HEK293 (cell line): Measurements from ENCODE around the gene UBE3C.

ENCODE experiments used
- CTCF ChIA-PET: fragments of 350-600 bp; formaldehyde crosslinking; extraction: SDS; loops from one replicate; lab custom pipeline; 2021; ENCODE audit warnings: antibody characterized with exemption; lab: Yijun Ruan, JAX
- POLR2A ChIA-PET: fragments of 300-600 bp; formaldehyde crosslinking; extraction: SDS; loops from one replicate; lab custom pipeline; 2020; ENCODE audit warnings: antibody characterized with exemption, inconsistent platforms; lab: Yijun Ruan, JAX
- H3K27ac ChIP-seq: fragments of 200-500 bp; sonication (Bioruptor generic); 2 replicates; pipeline ENCODE4 v1.5.1; 2014; ENCODE audit warnings: low read depth, low read length, control low read depth, inconsistent platforms; ENCODE audit errors: extremely low read depth
- H3K36me3 ChIP-seq, 2 experiments: fragments of 200-500 bp in 1 of 2; sonication (Bioruptor generic) in 1 of 2; 1 replicate in 1 of 2; 2 replicates in 1 of 2; pipeline ENCODE4 v1.5.1; 2014 to 2017; ENCODE audit warnings: inconsistent platforms in 2 of 2, low read length in 2 of 2; ENCODE audit not compliant: control insufficient read depth in 2 of 2, insufficient read depth in 1 of 2
- H3K4me1 ChIP-seq: fragments of 200-500 bp; sonication (Bioruptor generic); 2 replicates; pipeline ENCODE4 v1.5.1; 2014; ENCODE audit warnings: mild to moderate bottlenecking, low read length, inconsistent platforms; ENCODE audit not compliant: control insufficient read depth, insufficient read depth
- H3K4me3 ChIP-seq: 2 replicates; pipeline ENCODE4 v1.5.1; 2011; ENCODE audit warnings: low read depth, mild to moderate bottlenecking, control low read depth, low read length, moderate library complexity
- H3K9me3 ChIP-seq: fragments of 200-500 bp; sonication (Bioruptor generic); 2 replicates; pipeline ENCODE4 v1.5.1; 2014; ENCODE audit warnings: low read depth, low read length, inconsistent platforms; ENCODE audit not compliant: control insufficient read depth, insufficient read depth
- KLF1 ChIP-seq: fragments of 450-650 bp; formaldehyde crosslinking; IDR thresholded peaks from 2 replicates; pipeline ENCODE4 v1.5.1; 2016; ENCODE audit warnings: missing biosample characterization, missing genetic modification characterization
- KLF7 ChIP-seq: fragments of 450-650 bp; formaldehyde crosslinking; IDR thresholded peaks from 2 replicates; pipeline ENCODE4 v1.5.1; 2016; ENCODE audit warnings: missing biosample characterization, missing genetic modification characterization, borderline replicate concordance
- OSR2 ChIP-seq: fragments of 450-650 bp; formaldehyde crosslinking; IDR thresholded peaks from 2 replicates; pipeline ENCODE4 v1.5.1; 2016; ENCODE audit warnings: missing biosample characterization, missing genetic modification characterization
- ZBTB1 ChIP-seq: fragments of 450-650 bp; formaldehyde crosslinking; IDR thresholded peaks from 2 replicates; pipeline ENCODE4 v1.5.1; 2016; ENCODE audit warnings: missing biosample characterization, missing genetic modification characterization
- ZBTB48 ChIP-seq: fragments of 450-650 bp; formaldehyde crosslinking; IDR thresholded peaks from 2 replicates; pipeline ENCODE4 v1.5.1; 2016; ENCODE audit warnings: missing biosample characterization, missing genetic modification characterization
- ZNF157 ChIP-seq: fragments of 450-650 bp; formaldehyde crosslinking; IDR thresholded peaks from 2 replicates; pipeline ENCODE4 v1.5.1; 2016; ENCODE audit warnings: missing biosample characterization, missing genetic modification characterization
- ZNF184 ChIP-seq: fragments of 450-650 bp; IDR thresholded peaks from 2 replicates; pipeline ENCODE4 v1.5.1; 2018; ENCODE audit warnings: missing biosample characterization, mild to moderate bottlenecking, missing genetic modification characterization
- ZNF311 ChIP-seq: fragments of 450-650 bp; formaldehyde crosslinking; IDR thresholded peaks from 2 replicates; pipeline ENCODE4 v1.5.1; 2017; ENCODE audit warnings: missing biosample characterization, missing genetic modification characterization, borderline replicate concordance
- ZNF473 ChIP-seq: fragments of 450-650 bp; formaldehyde crosslinking; IDR thresholded peaks from 2 replicates; pipeline ENCODE4 v1.5.1; 2017; ENCODE audit warnings: missing biosample characterization, missing genetic modification characterization
- ZNF514 ChIP-seq: fragments of 450-650 bp; formaldehyde crosslinking; IDR thresholded peaks from 2 replicates; pipeline ENCODE4 v1.5.1; 2016; ENCODE audit warnings: missing biosample characterization, missing genetic modification characterization
- ZNF549 ChIP-seq: fragments of 450-650 bp; IDR thresholded peaks from 2 replicates; pipeline ENCODE4 v1.5.1; 2018; ENCODE audit warnings: missing biosample characterization, missing genetic modification characterization, mild to moderate bottlenecking, inconsistent platforms, moderate library complexity
- ZNF558 ChIP-seq: fragments of 450-650 bp; formaldehyde crosslinking; IDR thresholded peaks from 2 replicates; pipeline ENCODE4 v1.5.1; 2016; ENCODE audit warnings: missing biosample characterization, missing genetic modification characterization
- ZNF596 ChIP-seq: fragments of 450-650 bp; IDR thresholded peaks from 2 replicates; pipeline ENCODE4 v1.5.0; 2018; ENCODE audit warnings: missing biosample characterization, mild to moderate bottlenecking, missing genetic modification characterization, moderate library complexity
- ZNF670 ChIP-seq: fragments of 450-650 bp; formaldehyde crosslinking; IDR thresholded peaks from 2 replicates; pipeline ENCODE4 v1.5.1; 2016; ENCODE audit warnings: missing biosample characterization, missing genetic modification characterization, low read depth
- ZNF677 ChIP-seq: fragments of 450-650 bp; IDR thresholded peaks from 2 replicates; pipeline ENCODE4 v1.5.0; 2018; ENCODE audit warnings: missing biosample characterization, mild to moderate bottlenecking, missing genetic modification characterization, moderate library complexity
- ZNF791 ChIP-seq: fragments of 450-650 bp; formaldehyde crosslinking; IDR thresholded peaks from 2 replicates; pipeline ENCODE4 v1.5.1; 2016; ENCODE audit warnings: missing biosample characterization, missing genetic modification characterization
- TF ChIP-seq, protein P1 (sequence below): fragments of 450-650 bp; formaldehyde crosslinking; IDR thresholded peaks from 2 replicates; pipeline ENCODE4 v1.5.1; 2017; ENCODE audit warnings: missing biosample characterization, mild to moderate bottlenecking, missing genetic modification characterization, moderate library complexity
- TF ChIP-seq, protein P2 (sequence below): fragments of 450-650 bp; formaldehyde crosslinking; IDR thresholded peaks from 2 replicates; pipeline ENCODE4 v1.5.1; 2016; ENCODE audit warnings: missing biosample characterization, missing genetic modification characterization
- TF ChIP-seq, protein P3 (sequence below): fragments of 450-650 bp; formaldehyde crosslinking; IDR thresholded peaks from 2 replicates; pipeline ENCODE4 v1.5.1; 2016; ENCODE audit warnings: missing biosample characterization, missing genetic modification characterization
- TF ChIP-seq, protein P4 (sequence below): fragments of 450-650 bp; formaldehyde crosslinking; IDR thresholded peaks from 2 replicates; pipeline ENCODE4 v1.5.1; 2016; ENCODE audit warnings: missing biosample characterization, missing genetic modification characterization, borderline replicate concordance
- TF ChIP-seq, protein P5 (sequence below): fragments of 450-650 bp; formaldehyde crosslinking; IDR thresholded peaks from 2 replicates; pipeline ENCODE4 v1.5.1; 2016; ENCODE audit warnings: missing biosample characterization, missing genetic modification characterization
- TF ChIP-seq, protein P6 (sequence below): fragments of 450-650 bp; formaldehyde crosslinking; IDR thresholded peaks from 2 replicates; pipeline ENCODE4 v1.5.1; 2016; ENCODE audit warnings: missing biosample characterization, missing genetic modification characterization

Gene UBE3C

DNA sequence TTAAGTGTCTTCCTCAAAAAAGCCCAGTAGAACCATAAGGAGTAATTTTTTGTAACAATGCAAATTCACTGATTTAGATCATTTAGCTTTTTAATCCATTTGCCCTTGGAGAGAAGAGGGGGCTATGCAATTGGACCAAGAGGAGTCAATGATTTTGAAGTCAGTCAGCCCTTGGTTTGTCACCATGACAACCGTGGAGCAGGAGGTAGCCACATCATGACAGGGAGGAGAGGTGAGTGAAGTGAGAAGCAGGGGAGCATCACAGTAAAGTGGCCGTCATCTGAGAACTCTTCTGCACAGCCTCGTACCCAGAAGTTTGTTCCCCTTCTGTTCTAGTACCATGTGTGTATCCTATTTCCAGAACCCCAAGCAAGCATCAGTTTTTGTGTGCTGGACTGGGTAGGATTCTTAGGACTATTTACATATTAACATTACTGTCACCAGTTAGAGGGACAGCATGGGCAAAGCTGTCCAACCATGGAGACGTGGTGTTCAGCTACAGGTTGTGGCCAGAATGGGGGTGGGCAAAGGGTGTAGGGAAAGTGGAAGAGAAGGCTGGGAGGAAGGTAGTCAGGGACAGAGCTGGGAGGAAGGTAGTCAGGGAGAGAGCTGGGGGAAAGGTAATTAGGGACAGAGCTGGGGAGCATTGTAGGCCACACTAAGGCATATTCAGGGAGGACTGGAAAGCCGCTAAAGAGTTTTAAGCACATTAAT is 13.1 kb downstream of the UBE3C start (continued):
- TF ChIP-seq ZBTB48 (tag by site-specific recombination): no peak
- no peak for TF ChIP-seq ZNF157 (tag by site-specific recombination)
- no peak for TF ChIP-seq ZBTB1 (tag by site-specific recombination)
- TF ChIP-seq KLF1 (tag by site-specific recombination): no peak

DNA sequence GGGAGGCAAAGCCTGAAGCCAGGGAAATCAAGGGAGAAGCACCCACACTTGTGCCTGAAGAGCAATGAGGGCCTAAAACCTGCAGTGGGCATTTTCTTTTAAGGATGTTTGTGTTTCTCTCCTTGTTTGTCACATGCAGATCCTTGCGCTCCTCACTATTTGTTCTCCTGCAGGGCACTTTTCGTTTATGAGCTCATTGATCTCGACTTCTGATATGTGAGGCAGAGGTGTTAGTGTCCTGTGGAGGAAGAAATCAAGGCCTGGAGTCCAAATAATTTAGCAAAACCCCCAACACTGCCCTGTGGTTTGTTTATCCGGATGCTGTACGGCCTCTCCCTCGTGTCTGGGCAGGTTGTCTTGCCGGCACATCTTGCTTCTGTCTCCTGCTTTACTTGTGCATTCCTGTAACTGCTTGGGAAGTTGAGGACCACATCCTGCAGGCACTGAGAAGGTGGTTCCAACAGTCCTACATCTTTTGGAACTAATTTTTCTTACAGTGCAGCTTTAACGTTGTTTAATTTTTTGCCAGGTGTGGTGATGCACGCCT is 13.7 kb downstream of the UBE3C start:
- ChIA-PET CTCF (interaction anchor here (0.7 kb wide), 1 partner anchor 183 kb away, joined by 3 read pairs; no protein-coding TSS in a partner anchor), POLR2A (no interaction called here)
- TF ChIP-seq ZNF311 (tag by site-specific recombination): no peak
- TF ChIP-seq, protein P1, sequence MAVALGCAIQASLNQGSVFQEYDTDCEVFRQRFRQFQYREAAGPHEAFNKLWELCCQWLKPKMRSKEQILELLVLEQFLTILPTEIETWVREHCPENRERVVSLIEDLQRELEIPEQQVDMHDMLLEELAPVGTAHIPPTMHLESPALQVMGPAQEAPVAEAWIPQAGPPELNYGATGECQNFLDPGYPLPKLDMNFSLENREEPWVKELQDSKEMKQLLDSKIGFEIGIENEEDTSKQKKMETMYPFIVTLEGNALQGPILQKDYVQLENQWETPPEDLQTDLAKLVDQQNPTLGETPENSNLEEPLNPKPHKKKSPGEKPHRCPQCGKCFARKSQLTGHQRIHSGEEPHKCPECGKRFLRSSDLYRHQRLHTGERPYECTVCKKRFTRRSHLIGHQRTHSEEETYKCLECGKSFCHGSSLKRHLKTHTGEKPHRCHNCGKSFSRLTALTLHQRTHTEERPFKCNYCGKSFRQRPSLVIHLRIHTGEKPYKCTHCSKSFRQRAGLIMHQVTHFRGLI (tag by site-specific recombination): no peak
- no peak for TF ChIP-seq OSR2
- no peak for TF ChIP-seq ZNF473 (tag by site-specific recombination)
- TF ChIP-seq, protein P2, sequence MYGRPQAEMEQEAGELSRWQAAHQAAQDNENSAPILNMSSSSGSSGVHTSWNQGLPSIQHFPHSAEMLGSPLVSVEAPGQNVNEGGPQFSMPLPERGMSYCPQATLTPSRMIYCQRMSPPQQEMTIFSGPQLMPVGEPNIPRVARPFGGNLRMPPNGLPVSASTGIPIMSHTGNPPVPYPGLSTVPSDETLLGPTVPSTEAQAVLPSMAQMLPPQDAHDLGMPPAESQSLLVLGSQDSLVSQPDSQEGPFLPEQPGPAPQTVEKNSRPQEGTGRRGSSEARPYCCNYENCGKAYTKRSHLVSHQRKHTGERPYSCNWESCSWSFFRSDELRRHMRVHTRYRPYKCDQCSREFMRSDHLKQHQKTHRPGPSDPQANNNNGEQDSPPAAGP (tag by site-specific recombination): no peak
- TF ChIP-seq ZNF184 (tag by site-specific recombination): no peak
- TF ChIP-seq ZNF596 (tag by site-specific recombination): no peak
- TF ChIP-seq, protein P3, sequence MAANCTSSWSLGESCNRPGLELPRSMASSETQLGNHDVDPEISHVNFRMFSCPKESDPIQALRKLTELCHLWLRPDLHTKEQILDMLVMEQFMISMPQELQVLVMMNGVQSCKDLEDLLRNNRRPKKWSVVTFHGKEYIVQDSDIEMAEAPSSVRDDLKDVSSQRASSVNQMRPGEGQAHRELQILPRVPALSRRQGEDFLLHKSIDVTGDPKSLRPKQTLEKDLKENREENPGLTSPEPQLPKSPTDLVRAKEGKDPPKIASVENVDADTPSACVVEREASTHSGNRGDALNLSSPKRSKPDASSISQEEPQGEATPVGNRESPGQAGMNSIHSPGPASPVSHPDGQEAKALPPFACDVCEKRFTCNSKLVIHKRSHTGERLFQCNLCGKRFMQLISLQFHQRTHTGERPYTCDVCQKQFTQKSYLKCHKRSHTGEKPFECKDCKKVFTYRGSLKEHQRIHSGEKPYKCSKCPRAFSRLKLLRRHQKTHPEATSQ (tag by site-specific recombination): no peak
- TF ChIP-seq, protein P4, sequence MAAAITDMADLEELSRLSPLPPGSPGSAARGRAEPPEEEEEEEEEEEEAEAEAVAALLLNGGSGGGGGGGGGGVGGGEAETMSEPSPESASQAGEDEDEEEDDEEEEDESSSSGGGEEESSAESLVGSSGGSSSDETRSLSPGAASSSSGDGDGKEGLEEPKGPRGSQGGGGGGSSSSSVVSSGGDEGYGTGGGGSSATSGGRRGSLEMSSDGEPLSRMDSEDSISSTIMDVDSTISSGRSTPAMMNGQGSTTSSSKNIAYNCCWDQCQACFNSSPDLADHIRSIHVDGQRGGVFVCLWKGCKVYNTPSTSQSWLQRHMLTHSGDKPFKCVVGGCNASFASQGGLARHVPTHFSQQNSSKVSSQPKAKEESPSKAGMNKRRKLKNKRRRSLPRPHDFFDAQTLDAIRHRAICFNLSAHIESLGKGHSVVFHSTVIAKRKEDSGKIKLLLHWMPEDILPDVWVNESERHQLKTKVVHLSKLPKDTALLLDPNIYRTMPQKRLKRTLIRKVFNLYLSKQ (tag by site-specific recombination): no peak
- TF ChIP-seq KLF7: no peak
- no peak for TF ChIP-seq ZNF791 (tag by site-specific recombination)
- no peak for TF ChIP-seq ZNF670
- TF ChIP-seq, protein P5, sequence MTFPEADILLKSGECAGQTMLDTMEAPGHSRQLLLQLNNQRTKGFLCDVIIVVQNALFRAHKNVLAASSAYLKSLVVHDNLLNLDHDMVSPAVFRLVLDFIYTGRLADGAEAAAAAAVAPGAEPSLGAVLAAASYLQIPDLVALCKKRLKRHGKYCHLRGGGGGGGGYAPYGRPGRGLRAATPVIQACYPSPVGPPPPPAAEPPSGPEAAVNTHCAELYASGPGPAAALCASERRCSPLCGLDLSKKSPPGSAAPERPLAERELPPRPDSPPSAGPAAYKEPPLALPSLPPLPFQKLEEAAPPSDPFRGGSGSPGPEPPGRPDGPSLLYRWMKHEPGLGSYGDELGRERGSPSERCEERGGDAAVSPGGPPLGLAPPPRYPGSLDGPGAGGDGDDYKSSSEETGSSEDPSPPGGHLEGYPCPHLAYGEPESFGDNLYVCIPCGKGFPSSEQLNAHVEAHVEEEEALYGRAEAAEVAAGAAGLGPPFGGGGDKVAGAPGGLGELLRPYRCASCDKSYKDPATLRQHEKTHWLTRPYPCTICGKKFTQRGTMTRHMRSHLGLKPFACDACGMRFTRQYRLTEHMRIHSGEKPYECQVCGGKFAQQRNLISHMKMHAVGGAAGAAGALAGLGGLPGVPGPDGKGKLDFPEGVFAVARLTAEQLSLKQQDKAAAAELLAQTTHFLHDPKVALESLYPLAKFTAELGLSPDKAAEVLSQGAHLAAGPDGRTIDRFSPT: no peak
- no peak for TF ChIP-seq ZNF549 (tag by site-specific recombination)
- TF ChIP-seq ZNF677 (tag by site-specific recombination): no peak
- TF ChIP-seq ZNF514: no peak
- no peak for TF ChIP-seq ZNF558 (tag by site-specific recombination)
- TF ChIP-seq, protein P6, sequence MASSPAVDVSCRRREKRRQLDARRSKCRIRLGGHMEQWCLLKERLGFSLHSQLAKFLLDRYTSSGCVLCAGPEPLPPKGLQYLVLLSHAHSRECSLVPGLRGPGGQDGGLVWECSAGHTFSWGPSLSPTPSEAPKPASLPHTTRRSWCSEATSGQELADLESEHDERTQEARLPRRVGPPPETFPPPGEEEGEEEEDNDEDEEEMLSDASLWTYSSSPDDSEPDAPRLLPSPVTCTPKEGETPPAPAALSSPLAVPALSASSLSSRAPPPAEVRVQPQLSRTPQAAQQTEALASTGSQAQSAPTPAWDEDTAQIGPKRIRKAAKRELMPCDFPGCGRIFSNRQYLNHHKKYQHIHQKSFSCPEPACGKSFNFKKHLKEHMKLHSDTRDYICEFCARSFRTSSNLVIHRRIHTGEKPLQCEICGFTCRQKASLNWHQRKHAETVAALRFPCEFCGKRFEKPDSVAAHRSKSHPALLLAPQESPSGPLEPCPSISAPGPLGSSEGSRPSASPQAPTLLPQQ (tag by site-specific recombination): no peak
- Histone ChIP-seq H3K36me3 (peaks cover 0 to 8% of the 10 kb centered on the region in 2 experiments; a peak in 1 of 3 replicates), H3K4me1 (peaks cover 8% of the 10 kb centered on the region; the same call in 1 of the 2 replicates), H3K9me3 (no peaks in the 10 kb centered on the region), H3K4me3 (no peak overlapping the region), H3K27ac (no peak overlapping the region)
